NK-92 treated with Interleukin-12 subunit alpha and Interleukin-12 subunit beta, amount 100 ng/mL, for 24 hours (cell line): ENCODE results near the gene TRNT1.

ENCODE experiments used
- DNase-seq: peaks from one replicate; lab custom pipeline; 2025; lab: John Stamatoyannopoulos, UW

The TRNT1 gene

DNA sequence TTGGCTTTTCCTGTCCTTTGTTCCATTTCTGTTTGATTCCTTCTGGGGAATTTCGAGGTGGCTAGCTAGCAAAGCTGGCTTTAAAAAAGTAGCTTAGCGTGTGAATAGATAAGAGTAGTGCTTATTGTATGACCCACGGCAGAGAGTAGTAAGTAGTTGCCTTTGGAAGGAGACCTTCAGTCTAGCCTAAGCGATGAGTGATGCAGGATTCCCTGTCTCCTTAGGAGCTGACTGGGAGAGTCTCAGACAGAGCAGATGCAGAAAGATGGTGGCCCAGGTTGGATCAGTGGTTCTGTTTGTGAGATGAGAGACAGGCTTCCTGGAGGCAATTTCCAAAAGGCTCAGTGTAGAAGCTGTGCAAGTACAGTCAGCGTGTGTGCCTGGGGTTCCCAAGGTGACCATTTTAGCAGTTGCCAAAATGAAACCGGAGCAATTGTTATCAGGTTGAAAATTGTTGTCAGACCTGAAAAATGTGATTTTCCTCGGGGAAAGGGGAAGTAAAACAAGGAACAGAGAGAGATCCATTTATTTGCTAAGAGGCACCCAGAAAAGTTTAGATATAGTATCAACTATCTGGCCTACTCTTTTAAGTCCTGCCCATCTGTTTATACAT, 15.9 kb upstream of the TRNT1 start:
- no peak for DNase-seq

DNA sequence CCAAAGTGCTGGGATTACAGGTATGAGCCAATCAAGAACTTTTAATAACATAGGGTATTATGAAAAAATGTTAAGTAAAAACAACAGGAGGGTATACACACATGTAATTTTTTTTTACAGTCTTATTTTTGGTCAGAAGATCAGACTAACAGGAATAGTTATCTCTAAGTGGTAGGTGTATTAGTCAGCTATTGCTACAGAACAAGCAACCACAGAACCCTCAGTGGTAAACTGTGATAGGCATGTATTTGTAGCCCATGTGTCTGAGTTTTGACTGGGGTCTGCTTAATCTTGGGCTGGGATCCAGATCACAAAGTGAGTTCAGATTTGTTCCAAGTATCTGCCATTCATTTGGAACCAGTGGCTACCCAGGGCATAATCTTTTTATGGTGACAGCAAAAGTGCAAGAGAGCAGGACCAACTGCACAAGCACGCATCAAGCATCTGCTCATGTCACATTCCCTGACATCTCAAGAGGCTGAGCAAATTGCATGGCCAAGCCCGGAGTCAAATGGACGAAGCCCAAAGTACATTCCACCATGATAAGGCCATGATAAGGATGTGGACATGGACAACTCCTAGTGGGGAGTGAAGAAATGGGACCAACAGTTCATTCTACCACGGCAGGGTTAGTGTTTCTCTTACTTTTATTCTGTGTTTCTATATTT, 13.6 kb upstream of the TRNT1 start:
- no peak for DNase-seq

DNA sequence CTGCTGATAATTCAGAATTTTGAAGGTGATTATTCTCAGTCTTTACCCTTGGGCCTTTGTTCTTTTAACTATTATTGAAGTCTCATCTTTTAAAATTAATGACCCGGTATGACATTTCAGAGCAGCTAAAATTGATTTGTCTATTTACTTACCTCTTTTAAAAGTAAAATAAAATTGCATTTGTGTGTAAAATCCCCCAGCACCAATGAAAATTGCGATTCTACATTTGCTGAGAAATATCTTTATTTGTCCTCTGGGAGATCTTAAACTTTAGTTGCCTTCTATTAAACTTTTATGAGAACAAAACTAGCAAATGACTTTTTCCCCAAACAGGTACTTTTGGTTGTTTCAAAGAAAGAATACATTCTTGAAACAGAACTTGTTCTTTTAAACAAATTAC, 9.1 kb upstream of the TRNT1 start:
- DNase-seq: no peak

DNA sequence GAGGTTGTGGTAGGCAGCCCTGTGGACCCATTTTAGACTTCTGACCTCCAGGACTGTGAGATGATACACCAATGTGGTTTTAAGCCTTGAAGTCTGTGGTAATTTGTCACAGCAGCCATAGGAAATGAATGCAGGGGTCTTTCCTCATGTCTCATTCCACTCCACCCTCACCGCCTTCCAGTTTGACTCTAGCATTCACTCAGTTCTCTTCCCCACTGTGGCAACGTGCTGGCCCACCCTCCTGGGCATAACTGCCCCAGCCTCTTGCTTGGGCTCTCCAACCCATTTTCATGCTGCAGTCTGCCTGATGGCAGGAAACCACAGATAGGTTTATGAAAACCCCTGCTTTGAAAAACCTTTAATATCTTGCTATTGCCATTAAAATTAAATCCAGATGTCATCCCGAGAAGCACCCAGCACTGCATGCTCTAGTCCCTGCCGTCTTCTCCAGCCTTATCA, 7.3 kb upstream of the TRNT1 start:
- DNase-seq: peak; percentile 34

DNA sequence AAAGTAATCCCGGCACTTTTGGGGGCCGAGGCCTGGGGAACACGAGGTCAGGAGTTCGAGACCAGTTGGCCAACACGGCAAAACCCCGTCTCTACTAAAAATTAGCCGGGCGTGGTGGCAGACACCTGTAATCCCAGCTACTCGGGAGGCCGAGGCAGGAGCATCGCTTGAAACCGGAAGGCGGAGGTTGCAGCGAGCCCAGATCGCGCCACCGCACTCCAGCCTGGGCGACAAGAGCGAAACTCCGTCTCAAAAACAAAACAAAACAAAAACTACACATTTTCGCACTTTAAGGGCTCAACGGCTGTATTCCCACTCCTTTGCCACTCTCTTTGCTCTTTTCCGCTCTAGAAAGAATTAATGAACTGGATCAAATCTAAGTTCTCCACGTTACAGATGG, 763 bp upstream of the TRNT1 start:
- DNase-seq: no peak

DNA sequence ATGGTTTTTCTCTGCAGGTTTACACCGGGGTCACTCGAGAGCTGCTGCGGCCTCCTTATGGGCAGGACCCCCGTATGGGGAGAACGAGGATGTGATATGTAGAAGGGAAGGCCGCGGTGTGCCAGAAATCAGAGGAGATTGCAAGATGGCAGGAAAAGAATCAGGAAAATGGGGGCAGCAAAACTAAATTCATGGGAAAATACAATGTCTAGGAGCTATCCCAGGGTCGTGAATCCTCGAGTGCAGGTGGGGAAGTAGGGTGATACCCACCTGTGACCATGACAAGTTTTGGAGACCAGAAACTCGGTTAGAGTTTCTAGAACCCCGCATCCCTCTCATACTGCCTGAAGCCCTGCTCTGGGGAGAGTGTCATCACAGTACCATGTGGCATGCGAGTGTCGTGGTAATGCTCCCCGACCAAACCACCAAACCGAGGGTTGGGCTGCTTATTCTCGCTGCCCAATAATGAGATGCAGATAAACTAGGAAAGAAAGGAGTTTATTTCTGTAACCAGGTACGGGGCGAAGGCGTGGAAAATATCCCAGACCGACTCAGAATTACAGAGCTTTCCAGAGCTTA, 781 bp downstream of the TRNT1 start:
- no peak for DNase-seq

DNA sequence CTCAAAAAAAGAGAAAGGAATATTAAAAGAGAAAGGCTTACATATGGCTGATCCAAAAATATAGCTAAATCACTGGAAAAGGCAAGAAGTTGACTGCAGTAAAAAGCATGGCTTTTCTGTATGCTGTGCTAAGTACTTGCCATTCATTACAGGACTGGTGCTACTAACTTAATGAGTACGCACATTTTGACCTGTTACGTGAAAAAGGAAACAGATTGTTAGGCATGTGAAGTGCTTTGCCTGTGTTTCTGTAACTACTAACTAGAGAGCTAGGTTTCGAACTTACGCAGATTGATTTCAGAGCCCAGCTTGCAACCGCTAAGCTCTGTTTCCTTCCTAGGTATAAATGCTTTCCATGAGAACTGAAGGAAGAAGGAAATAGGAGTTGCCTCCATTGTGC, 2.8 kb downstream of the TRNT1 start:
- no peak for DNase-seq

DNA sequence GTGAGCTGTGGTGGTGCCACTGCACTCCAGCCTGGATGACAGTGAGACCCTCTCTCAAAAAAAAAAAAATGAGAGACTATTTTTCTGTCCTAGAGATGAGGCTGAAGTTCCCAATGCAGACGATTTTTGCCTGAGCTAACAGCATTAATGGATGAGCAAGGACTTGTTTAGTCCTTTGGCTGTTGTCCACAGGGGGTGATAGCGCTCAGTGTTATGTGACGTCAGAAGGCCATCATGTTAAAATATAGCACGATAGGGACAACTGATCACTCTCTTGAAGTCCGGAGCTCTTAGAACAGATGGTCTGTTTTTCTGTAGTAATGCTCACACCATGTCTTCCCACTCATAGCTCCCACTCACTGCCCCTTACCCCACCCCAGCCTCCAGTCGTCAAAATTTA, 6.8 kb downstream of the TRNT1 start:
- no peak for DNase-seq

DNA sequence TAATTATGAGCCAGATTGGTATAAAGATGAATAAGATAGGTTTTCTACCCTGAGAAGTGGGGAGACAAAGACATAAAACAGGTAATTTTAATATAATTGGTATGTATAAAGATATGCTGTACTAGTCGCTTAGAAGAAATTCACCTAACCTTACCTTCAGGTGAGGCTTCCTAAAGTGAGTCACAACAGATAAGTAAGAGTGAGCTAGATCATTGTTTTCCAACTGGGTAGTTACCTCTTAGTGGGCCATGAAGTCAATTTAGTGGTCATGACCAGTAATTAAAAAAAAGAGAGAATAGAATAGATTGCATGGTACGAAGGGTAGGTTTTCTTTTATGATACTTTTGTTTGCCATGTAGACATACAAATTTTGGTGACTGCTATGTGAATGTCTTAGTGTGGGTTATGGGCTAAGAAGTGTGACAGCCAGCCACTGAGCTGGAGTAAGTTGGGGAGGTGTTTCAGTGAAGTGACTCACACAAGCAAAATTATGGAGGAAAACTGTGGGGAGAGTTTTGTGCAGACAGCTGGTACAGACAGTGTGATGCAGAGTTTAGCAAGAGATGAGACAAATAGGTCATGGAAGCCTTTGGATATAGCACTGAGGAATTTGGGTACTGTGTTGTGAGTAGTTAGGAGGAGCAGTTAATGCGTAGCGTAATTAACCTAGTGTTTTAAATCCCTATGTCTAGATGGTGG, 8.2 kb downstream of the TRNT1 start:
- no peak for DNase-seq

DNA sequence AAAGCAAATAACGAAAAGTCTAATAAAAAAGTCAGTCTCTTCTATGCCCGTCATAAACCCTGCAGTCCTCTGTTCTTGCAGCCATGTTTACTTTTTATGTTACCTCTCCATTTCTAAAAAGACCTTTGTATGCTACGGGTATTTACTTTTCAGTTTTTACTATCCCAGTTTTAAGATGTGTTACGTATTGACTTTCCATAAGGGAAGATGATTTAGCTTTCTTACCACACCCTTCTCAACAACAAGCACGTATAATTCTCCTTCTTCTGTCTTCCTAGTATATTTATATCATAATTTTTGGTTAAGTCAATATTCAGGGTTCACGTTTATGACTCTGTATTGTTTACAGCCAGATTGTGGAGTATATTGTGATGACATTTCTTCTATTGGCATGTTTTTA, 10.8 kb downstream of the TRNT1 start:
- no peak for DNase-seq

DNA sequence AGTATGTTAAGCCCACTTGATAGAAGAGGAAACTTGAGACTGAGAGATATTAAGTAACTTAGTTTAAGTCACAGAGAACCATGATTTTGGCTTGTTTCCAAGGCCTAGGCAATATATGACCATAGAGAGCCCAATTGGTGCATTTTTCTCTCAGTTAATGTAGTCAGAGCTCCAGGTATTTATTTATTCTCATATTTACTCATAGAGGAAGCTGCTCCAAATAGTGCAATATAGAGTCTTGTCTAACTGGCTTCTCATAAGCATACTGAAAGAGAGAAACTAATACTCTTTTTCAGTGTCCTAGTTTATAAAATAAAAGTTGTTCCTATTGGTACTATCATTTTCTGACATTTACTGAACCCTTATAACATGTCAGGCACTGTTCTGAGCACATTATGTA, 15.2 kb downstream of the TRNT1 start:
- DNase-seq: no peak

DNA sequence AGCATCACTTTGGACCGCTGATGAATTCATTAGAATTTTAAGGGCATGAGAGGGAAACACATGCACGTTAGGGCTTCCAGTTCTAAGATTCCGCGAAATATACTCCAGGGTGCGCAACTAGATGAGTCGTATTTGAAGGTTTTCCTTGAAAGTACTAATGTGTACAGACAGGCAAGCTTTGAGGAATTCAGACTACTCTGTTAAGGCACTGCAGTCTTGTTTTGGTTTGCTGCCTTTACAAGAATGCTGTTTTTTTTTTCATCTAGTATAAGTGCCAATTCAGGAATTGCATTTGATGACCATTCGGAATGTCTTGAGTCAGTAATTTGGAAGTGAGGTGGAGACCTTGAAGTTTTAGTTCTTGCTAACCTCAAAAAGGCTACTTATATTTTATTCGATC, 19.1 kb downstream of the TRNT1 start:
- no peak for DNase-seq

DNA sequence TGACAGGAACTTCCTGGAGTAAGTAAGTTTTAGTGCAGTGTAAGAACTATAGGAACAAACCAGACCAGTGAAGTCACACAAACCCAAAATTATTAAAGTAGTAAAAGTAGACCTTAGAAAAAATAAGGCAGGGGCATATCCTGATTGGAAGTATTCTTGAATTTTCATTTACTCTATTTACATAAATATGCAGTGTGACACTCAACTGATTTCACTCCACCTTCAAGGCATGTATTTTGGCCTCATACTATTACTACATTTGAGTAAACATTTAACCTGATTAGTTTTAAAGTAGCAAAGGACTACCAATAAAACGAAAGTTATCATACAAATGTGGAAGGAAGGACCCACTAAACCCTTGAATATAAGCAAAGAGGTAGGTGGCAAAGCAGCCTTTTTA, 22.8 kb downstream of the TRNT1 start:
- no peak for DNase-seq

DNA sequence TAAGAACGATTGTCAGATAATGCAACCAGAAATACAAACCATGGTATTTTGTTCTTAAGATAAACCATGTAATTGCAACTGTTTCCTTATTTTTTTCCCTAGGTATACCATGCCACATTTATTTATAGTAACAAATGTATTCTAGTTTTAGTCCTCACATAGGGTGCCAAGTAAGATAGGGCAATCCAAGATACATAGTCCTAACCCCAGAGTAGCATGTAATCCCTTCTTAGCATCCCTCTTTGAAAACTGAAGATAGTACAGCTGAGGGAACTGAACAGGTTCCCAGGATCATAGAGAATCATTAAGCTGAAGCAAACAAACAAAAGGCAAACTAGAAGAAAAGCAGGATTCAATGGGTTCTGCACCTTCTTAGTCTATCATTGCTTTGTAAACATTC, 24.8 kb downstream of the TRNT1 start:
- no peak for DNase-seq

DNA sequence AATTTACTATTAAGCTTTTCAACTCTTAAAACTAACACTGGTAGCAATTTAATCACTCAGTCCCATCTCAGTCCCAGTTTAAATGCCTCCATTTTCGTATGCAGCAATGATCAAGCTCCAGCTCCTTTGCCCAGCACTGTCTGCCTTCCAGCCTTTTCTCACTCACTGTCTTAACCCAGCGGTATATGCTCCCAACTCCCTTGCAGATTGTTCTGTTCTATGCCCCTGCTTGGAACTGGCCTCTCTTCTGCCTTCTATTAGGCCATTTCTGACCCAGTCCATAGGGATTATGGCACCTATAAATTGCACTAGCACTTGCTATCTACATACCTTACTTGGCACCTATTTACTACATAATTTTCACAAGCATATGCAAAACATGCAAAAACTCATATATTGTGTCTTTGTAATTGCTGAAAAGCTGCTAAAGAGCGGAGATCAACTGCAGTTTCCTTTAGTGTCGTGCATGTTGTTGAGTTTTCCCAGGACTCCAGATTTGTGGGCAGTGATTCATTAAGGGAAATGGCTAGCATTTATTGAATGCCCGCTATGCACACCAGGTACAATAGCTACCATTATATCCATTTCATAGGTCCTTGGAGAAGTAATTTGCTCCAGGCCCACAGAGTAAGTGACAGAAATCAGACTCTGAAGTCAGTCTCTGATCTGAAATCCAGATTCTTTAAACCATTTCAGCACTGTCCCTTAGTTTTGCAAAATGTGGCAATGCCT, 28.3 kb downstream of the TRNT1 start:
- no peak for DNase-seq

DNA sequence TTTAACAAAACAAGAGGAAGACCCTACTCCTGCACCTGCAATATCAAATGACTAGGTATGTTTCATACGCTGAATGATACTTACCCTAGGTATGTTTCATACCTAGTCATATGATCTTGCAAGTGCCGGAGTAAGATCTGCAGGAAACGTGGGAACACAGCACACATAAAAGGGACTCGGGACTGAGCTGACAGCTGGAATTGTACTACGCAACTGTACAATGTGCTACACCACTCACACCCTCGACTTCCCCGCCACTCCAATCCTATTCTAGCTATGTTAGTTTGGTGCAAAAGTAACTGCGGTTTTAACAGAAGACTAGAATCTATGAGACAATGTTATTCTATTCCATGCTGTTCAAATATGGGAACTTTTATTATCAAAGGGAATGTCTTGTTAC, 30.7 kb downstream of the TRNT1 start:
- no peak for DNase-seq

DNA sequence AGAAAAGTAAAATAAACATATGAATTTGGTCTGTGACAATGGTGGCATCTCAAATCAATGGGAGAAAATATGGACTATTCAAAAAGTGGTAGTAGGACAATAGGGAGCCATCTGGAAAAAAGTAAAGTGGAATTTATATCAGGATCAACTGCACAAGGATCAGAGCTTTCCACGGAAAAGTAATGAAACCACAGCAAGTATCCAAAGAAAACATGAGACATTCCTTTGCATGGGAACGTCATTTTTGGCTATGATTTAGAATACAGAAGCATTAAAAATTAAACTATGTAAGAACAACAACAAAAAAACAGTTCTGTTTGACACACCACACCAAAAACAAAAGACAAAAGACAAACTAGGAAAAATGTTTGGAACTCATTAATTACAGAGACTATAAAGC, 34.1 kb downstream of the TRNT1 start:
- DNase-seq: no peak

DNA sequence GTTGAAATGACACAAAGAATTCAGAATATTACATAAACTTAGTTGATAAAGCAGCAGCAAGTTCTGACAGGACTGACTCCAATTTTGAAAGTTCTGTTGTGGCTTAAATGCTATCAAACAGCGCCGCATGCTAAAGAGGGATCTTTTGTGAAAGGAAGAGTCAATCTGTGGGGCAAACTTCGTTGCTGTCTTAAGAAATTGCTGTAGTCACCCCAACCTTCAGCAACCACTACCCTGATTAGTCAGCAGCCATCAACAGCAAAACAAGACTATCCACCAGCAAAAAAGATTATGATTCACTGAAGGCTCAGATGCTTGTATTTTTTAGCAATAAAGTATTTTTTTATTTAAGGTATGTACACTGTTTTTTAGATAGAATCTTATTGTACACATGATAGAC, 38.5 kb downstream of the TRNT1 start:
- no peak for DNase-seq

DNA sequence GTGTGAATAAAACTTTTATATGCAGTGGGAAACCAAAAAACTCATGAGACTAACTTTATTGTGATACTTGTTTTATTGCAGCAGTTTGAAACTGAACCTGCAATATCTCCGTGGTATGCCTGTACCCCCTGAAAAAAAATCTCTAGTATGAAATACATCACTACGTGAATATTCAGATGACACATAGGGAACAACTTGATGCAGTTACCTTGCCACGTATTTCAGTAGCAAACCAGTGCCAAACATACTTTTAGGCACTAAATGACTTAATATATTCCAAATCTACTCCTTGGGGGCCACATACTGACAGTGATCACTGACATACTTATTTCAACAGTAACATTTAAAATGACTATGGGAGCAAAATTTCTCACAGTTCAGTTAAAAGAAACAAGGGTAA, 38.9 kb downstream of the TRNT1 start:
- DNase-seq: no peak

DNA sequence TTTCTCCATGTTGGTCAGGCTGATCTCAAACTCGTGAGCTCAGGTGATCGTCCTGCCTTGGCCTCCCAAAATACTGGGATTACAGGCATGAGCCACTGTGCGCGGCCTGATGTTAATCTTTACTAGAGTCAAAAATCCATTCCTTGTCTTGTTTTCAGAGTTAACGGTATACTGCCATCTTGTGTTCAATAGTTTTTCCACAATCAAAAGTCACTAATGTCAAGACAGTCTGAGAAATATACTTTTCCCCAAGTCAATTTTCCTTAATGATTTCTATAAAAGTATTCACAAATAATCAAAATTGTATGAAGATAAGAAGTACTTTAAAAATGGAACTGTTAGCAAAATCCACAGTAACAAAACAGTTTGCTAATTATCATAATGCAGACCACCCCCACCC, 44.3 kb downstream of the TRNT1 start:
- no peak for DNase-seq

DNA sequence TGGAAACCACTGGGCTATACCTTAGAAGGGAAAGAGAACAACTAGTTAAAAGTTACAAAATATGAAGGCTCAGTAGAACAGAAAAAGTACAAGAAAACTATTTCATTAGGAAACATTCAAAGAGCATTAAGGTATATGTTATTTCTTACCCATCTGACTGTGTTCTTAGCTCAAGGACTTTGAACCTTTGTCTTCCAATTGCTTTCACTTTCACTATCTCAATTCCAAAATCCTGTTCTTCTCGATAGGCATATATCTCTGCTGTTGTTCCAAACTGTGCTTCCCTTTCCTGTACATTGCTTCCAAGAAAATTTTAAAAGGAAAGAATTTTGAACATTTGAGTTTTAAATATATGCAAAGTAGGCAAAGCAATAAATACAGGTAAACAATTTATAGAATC, 45.9 kb downstream of the TRNT1 start:
- DNase-seq: no peak

DNA sequence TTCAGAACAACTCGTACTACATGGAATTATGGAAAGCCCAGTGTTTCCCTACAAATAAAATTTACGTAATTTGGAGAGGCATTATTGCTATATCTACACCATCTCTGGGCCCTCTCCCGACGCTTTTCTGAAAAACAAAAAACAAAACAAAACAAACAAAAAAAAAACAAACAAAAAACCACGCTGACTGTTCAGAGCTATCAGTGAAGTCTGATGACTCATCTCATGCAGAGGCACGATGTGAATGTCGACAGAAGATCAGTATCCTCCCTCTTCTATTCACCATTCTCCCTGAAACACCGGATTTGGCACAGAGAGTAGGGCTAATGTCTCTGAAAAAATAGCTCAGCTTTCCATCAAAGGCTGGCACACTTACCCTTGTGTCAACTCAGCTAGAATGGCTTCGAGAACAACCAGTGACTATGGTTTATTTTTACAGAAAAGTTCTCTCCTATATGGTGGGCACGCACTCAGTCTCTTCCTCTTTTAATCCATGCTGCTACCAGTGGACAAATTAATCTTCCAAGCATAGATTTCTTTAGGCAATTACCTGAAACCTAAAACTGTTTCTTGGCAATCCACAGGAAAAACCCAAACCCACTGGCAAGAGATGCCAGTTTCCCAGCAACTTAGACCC, 51.2 kb downstream of the TRNT1 start:
- DNase-seq: no peak
